NCI-H524 treated with DMSO at 0.1 percent for 48 hours (cell line): ENCODE results near the gene TAF1L.
"Not testable (repeated sequence)": the region's sequence is repeated elsewhere in the genome, so short reads cannot be mapped to it uniquely, and the experiment has no call there.

Source experiments
- DNase-seq: peaks from one replicate; lab custom pipeline; 2025; lab: John Stamatoyannopoulos, UW

TAF1L gene

GRCh38 chr9:32635362-32635761 is at the start of gene TAF1L:
TSS of gene TAF1L (minus strand) at chr9:32635669. CDS start at chr9:32635579, 90 bp downstream.
- no peak for DNase-seq

GRCh38 chr9:32681751-32682150 is 46.3 kb upstream of the TAF1L start:
- no peak for DNase-seq

- no peak for DNase-seq
Measured at GRCh38 chr9:32677931-32678330, 42.5 kb upstream of the TAF1L start.

GRCh38 chr9:32672469-32672868 is 37.0 kb upstream of the TAF1L start:
- DNase-seq = no peak

GRCh38 chr9:32671333-32671732 is 35.9 kb upstream of the TAF1L start:
- no peak for DNase-seq

GRCh38 chr9:32665101-32665500 is 29.6 kb upstream of the TAF1L start:
- DNase-seq = no peak

- DNase-seq = no peak
Measured at GRCh38 chr9:32663741-32664140, 28.3 kb upstream of the TAF1L start.

GRCh38 chr9:32647671-32648070 is 12.2 kb upstream of the TAF1L start:
- DNase-seq = no peak

- DNase-seq = no peak
Measured at GRCh38 chr9:32644698-32645097, 9.2 kb upstream of the TAF1L start.

- not testable (repeated sequence) for DNase-seq
Measured at GRCh38 chr9:32633151-32633550, 2.3 kb downstream of the TAF1L start.

- DNase-seq = no peak
Measured at GRCh38 chr9:32631991-32632390, 3.5 kb downstream of the TAF1L start.

- no peak for DNase-seq
Measured at GRCh38 chr9:32627394-32627954, 8.0 kb downstream of the TAF1L start.

GRCh38 chr9:32625320-32625719 is 10.1 kb downstream of the TAF1L start:
- DNase-seq = no peak

GRCh38 chr9:32622948-32623347 is 12.5 kb downstream of the TAF1L start:
- no peak for DNase-seq

- DNase-seq = no peak
Measured at GRCh38 chr9:32618261-32618660, 17.2 kb downstream of the TAF1L start.

GRCh38 chr9:32606811-32607210 is 28.7 kb downstream of the TAF1L start:
- DNase-seq = no peak

GRCh38 chr9:32603914-32604852 is 31.3 kb downstream of the TAF1L start:
- DNase-seq = no peak

GRCh38 chr9:32599021-32599420 is 36.4 kb downstream of the TAF1L start:
- DNase-seq = not testable (repeated sequence)

- DNase-seq = no peak
Measured at GRCh38 chr9:32596936-32597335, 38.5 kb downstream of the TAF1L start.

GRCh38 chr9:32596096-32596865 is 39.2 kb downstream of the TAF1L start:
- no peak for DNase-seq

GRCh38 chr9:32590898-32591297 is 44.6 kb downstream of the TAF1L start:
- no peak for DNase-seq

- no peak for DNase-seq
Measured at GRCh38 chr9:32590476-32590875, 45.0 kb downstream of the TAF1L start.
